Activated B cell treated with CpG ODN at 0.5 μM for 24 hours (primary cell): Measurements from ENCODE around the gene GAS6. TPM values are rescaled to one million over a fixed set of nuclear protein-coding genes. Genes with fewer than 3 reads are reported as not detected.
"Not testable (repeated sequence)": the region's sequence is repeated elsewhere in the genome, so short reads cannot be mapped to it uniquely, and the experiment has no call there.

Source experiments
- ATAC-seq: fragments of 200-7000 bp; cut with Tn5 transposase; one replicate; pipeline ENCODE4 v1.10.0; 2021; ENCODE audit warnings: low read depth, mild to moderate bottlenecking, moderate library complexity
- CTCF ChIA-PET: fragments of 350-600 bp; sonication (Branson Sonifier 250); formaldehyde crosslinking; loops from one replicate; lab custom pipeline; 2021; ENCODE audit warnings: antibody characterized with exemption; lab: Charles Lee
- POLR2A ChIA-PET: fragments of 350-600 bp; sonication (Branson Sonifier 250); formaldehyde crosslinking; loops from one replicate; lab custom pipeline; 2021; ENCODE audit warnings: antibody characterized with exemption; lab: Charles Lee
- DNase-seq: peaks from one replicate; pipeline ENCODE4 v3.0.0; 2022
- H3K27ac Mint-ChIP-seq: one replicate; pipeline ENCODE4 v1.8.0; 2020; ENCODE audit warnings: mixed read lengths
- H3K27me3 Mint-ChIP-seq: one replicate; pipeline ENCODE4 v1.8.0; 2021; ENCODE audit warnings: mixed read lengths
- H3K36me3 Mint-ChIP-seq: one replicate; pipeline ENCODE4 v1.8.0; 2021; ENCODE audit warnings: low read depth, mixed read lengths
- H3K4me1 Mint-ChIP-seq: one replicate; pipeline ENCODE4 v1.8.0; 2021; ENCODE audit warnings: mixed read lengths
- H3K4me3 Mint-ChIP-seq: one replicate; pipeline ENCODE4 v1.8.0; 2020; ENCODE audit warnings: mild to moderate bottlenecking, mixed read lengths
- H3K9me3 Mint-ChIP-seq: one replicate; pipeline ENCODE4 v1.8.0; 2020; ENCODE audit warnings: mixed read lengths
- intact Hi-C: fragments of 100-400 bp; cut with micrococcal nuclease; formaldehyde crosslinking; loops from one replicate; pipeline ENCODE4 v1.15.1; 2024
- total RNA-seq: library from RNA; stranded (reverse); gene quantifications from 2 replicates; pipeline ENCODE4 v1.2.3, GENCODE V29; 2022
- TF ChIP-seq, protein P1 (sequence below): fragments of 200-600 bp; IDR thresholded peaks from one replicate; pipeline ENCODE4 v1.8.0; 2022; ENCODE audit warnings: antibody characterized with exemption, mild to moderate bottlenecking

GAS6 gene
- total RNA-seq, 1 donor from 2014 or later: 1.4 TPM

- Mint-ChIP-seq H3K36me3 (peaks cover 7% of the 10 kb centered on the region), H3K9me3 (no peaks in the 10 kb centered on the region), H3K27me3 (no peaks in the 10 kb centered on the region), H3K4me1 (peaks cover 4% of the 10 kb centered on the region), H3K27ac (no peak overlapping the region), H3K4me3 (no peak overlapping the region)
- intact Hi-C loops: no loop called here
- ATAC-seq (no peak), DNase-seq (no peak)
- TF ChIP-seq, protein P1, sequence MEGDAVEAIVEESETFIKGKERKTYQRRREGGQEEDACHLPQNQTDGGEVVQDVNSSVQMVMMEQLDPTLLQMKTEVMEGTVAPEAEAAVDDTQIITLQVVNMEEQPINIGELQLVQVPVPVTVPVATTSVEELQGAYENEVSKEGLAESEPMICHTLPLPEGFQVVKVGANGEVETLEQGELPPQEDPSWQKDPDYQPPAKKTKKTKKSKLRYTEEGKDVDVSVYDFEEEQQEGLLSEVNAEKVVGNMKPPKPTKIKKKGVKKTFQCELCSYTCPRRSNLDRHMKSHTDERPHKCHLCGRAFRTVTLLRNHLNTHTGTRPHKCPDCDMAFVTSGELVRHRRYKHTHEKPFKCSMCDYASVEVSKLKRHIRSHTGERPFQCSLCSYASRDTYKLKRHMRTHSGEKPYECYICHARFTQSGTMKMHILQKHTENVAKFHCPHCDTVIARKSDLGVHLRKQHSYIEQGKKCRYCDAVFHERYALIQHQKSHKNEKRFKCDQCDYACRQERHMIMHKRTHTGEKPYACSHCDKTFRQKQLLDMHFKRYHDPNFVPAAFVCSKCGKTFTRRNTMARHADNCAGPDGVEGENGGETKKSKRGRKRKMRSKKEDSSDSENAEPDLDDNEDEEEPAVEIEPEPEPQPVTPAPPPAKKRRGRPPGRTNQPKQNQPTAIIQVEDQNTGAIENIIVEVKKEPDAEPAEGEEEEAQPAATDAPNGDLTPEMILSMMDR: no peak
- CTCF ChIA-PET: no interaction called here
- POLR2A ChIA-PET: no interaction called here
Observed at GRCh38 chr13:113834496-113835200, 29.2 kb downstream of the GAS6 start.

DNA sequence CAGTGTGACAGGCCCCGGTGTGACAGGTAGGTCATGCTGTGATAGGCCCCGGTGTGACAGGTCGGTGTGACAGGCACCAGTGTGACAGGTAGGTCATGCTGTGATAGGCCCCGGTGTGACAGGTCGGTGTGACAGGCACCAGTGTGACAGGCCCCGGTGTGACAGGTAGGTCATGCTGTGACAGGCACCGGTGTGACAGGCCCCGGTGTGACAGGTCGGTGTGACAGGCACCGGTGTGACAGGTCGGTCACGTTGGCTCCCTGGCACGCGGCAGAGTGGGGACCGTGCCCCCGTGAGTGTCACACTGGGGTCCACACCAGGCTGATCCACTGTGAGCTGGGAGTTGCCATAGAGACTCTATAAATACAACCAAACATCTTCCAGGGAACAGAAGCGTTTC lies 29.9 kb downstream of the GAS6 start:
- intact Hi-C loops, POLR2A ChIA-PET, DNase-seq, H3K27ac Mint-ChIP-seq, CTCF ChIA-PET, H3K36me3 Mint-ChIP-seq, H3K4me3 Mint-ChIP-seq, ATAC-seq, H3K27me3 Mint-ChIP-seq, H3K4me1 Mint-ChIP-seq, H3K9me3 Mint-ChIP-seq: not testable (repeated sequence)

GRCh38 chr13:113833111-113833830 lies 30.6 kb downstream of the GAS6 start:
- H3K27ac Mint-ChIP-seq: no peak overlapping the region
- CTCF ChIA-PET: no interaction called here
- peaks cover 10% of the 10 kb centered on the region for H3K36me3 Mint-ChIP-seq
- H3K27me3 Mint-ChIP-seq: no peaks in the 10 kb centered on the region
- no peaks in the 10 kb centered on the region for H3K9me3 Mint-ChIP-seq
- TF ChIP-seq, protein P1: no peak
- no peak overlapping the region for H3K4me3 Mint-ChIP-seq
- ATAC-seq: no peak
- peaks cover 4% of the 10 kb centered on the region for H3K4me1 Mint-ChIP-seq
- POLR2A ChIA-PET: no interaction called here
- intact Hi-C loops: no loop called here
- DNase-seq: no peak

GRCh38 chr13:113832631-113833030 lies 31.2 kb downstream of the GAS6 start:
- intact Hi-C loops: no loop called here
- no peak overlapping the region for H3K4me3 Mint-ChIP-seq
- DNase-seq: no peak
- ChIA-PET POLR2A (no interaction called here), CTCF (no interaction called here)
- H3K27ac Mint-ChIP-seq: no peak overlapping the region
- H3K4me1 Mint-ChIP-seq: peaks cover 4% of the 10 kb centered on the region
- H3K36me3 Mint-ChIP-seq: peaks cover 15% of the 10 kb centered on the region
- no peaks in the 10 kb centered on the region for H3K9me3 Mint-ChIP-seq
- no peak for ATAC-seq
- no peaks in the 10 kb centered on the region for H3K27me3 Mint-ChIP-seq
- TF ChIP-seq, protein P1: no peak

DNA sequence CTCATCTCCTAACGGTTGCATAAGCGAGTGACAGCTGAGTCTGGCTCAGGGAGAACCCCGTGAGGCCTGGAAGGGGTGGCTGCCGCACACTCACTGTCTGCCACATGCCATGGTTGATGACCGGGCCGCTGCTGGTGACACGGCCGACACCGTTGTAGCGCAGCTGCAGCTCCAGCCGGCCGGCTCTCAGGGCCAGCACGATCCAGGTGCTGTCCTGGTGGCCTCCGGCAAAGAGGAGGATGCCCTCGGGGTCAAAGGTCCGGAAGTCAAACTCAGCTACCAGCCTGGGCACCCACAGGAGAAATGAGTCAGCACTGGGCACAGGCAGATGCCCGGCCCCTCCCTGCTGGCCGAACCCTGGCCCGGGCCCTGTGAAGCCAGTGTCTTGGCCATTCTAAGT lies 31.7 kb downstream of the GAS6 start:
- peaks cover 3% of the 10 kb centered on the region for H3K4me1 Mint-ChIP-seq
- peaks cover 19% of the 10 kb centered on the region for H3K36me3 Mint-ChIP-seq
- ATAC-seq (no peak), DNase-seq (no peak)
- H3K27me3 Mint-ChIP-seq: no peaks in the 10 kb centered on the region
- H3K4me3 Mint-ChIP-seq: no peak overlapping the region
- H3K27ac Mint-ChIP-seq: no peak overlapping the region
- TF ChIP-seq, protein P1: no peak
- ChIA-PET CTCF (no interaction called here), POLR2A (no interaction called here)
- no peaks in the 10 kb centered on the region for H3K9me3 Mint-ChIP-seq
- intact Hi-C loops: no loop called here
